HEK293 (cell line): ENCODE results near the gene TWF2.

Experiments
- CTCF ChIA-PET: fragments of 350-600 bp; formaldehyde crosslinking; extraction: SDS; loops from one replicate; lab custom pipeline; 2021; ENCODE audit warnings: antibody characterized with exemption; lab: Yijun Ruan, JAX
- POLR2A ChIA-PET: fragments of 300-600 bp; formaldehyde crosslinking; extraction: SDS; loops from one replicate; lab custom pipeline; 2020; ENCODE audit warnings: antibody characterized with exemption, inconsistent platforms; lab: Yijun Ruan, JAX
- H3K27ac ChIP-seq: fragments of 200-500 bp; sonication (Bioruptor generic); 2 replicates; pipeline ENCODE4 v1.5.1; 2014; ENCODE audit warnings: low read depth, low read length, control low read depth, inconsistent platforms; ENCODE audit errors: extremely low read depth
- H3K36me3 ChIP-seq, 2 experiments: fragments of 200-500 bp in 1 of 2; sonication (Bioruptor generic) in 1 of 2; 1 replicate in 1 of 2; 2 replicates in 1 of 2; pipeline ENCODE4 v1.5.1; 2014 to 2017; ENCODE audit warnings: inconsistent platforms in 2 of 2, low read length in 2 of 2; ENCODE audit not compliant: control insufficient read depth in 2 of 2, insufficient read depth in 1 of 2
- H3K4me1 ChIP-seq: fragments of 200-500 bp; sonication (Bioruptor generic); 2 replicates; pipeline ENCODE4 v1.5.1; 2014; ENCODE audit warnings: mild to moderate bottlenecking, low read length, inconsistent platforms; ENCODE audit not compliant: control insufficient read depth, insufficient read depth
- H3K4me3 ChIP-seq: 2 replicates; pipeline ENCODE4 v1.5.1; 2011; ENCODE audit warnings: low read depth, mild to moderate bottlenecking, control low read depth, low read length, moderate library complexity
- H3K9me3 ChIP-seq: fragments of 200-500 bp; sonication (Bioruptor generic); 2 replicates; pipeline ENCODE4 v1.5.1; 2014; ENCODE audit warnings: low read depth, low read length, inconsistent platforms; ENCODE audit not compliant: control insufficient read depth, insufficient read depth
- GLIS1 ChIP-seq: fragments of 450-650 bp; formaldehyde crosslinking; IDR thresholded peaks from 2 replicates; pipeline ENCODE4 v1.5.1; 2016; ENCODE audit warnings: missing biosample characterization, missing genetic modification characterization
- HOXD13 ChIP-seq: sonication (generic); formaldehyde crosslinking; IDR thresholded peaks from 2 replicates; pipeline ENCODE4 v1.8.0; 2022; ENCODE audit warnings: missing genetic modification reagents, borderline replicate concordance
- MEIS1 ChIP-seq: sonication (generic); formaldehyde crosslinking; IDR thresholded peaks from 2 replicates; pipeline ENCODE4 v1.8.1; 2022; ENCODE audit warnings: missing genetic modification reagents, mild to moderate bottlenecking, borderline replicate concordance
- MYNN ChIP-seq: fragments of 450-650 bp; formaldehyde crosslinking; IDR thresholded peaks from 2 replicates; pipeline ENCODE4 v1.5.1; 2016; ENCODE audit warnings: missing biosample characterization, missing genetic modification characterization, borderline replicate concordance
- REPIN1 ChIP-seq: fragments of 450-650 bp; formaldehyde crosslinking; IDR thresholded peaks from 2 replicates; pipeline ENCODE4 v1.5.1; 2017; ENCODE audit warnings: missing biosample characterization, missing genetic modification characterization, low read depth
- SP3 ChIP-seq: fragments of 450-650 bp; formaldehyde crosslinking; IDR thresholded peaks from 2 replicates; pipeline ENCODE4 v1.5.1; 2016; ENCODE audit warnings: missing biosample characterization, missing genetic modification characterization
- ZFP69B ChIP-seq: fragments of 450-650 bp; formaldehyde crosslinking; IDR thresholded peaks from 2 replicates; pipeline ENCODE4 v1.5.1; 2016; ENCODE audit warnings: missing biosample characterization, missing genetic modification characterization
- ZNF114 ChIP-seq: fragments of 450-650 bp; formaldehyde crosslinking; IDR thresholded peaks from 2 replicates; pipeline ENCODE4 v1.5.0; 2017; ENCODE audit warnings: missing biosample characterization, missing genetic modification characterization
- ZNF174 ChIP-seq: fragments of 450-650 bp; formaldehyde crosslinking; IDR thresholded peaks from 2 replicates; pipeline ENCODE4 v1.5.0; 2017; ENCODE audit warnings: missing biosample characterization, mild to moderate bottlenecking, missing genetic modification characterization
- ZNF48 ChIP-seq: fragments of 450-650 bp; formaldehyde crosslinking; IDR thresholded peaks from 2 replicates; pipeline ENCODE4 v1.5.1; 2016; ENCODE audit warnings: missing biosample characterization, missing genetic modification characterization
- ZNF558 ChIP-seq: fragments of 450-650 bp; formaldehyde crosslinking; IDR thresholded peaks from 2 replicates; pipeline ENCODE4 v1.5.1; 2016; ENCODE audit warnings: missing biosample characterization, missing genetic modification characterization
- ZNF654 ChIP-seq: fragments of 450-650 bp; formaldehyde crosslinking; IDR thresholded peaks from 2 replicates; pipeline ENCODE4 v1.5.1; 2016; ENCODE audit warnings: low read depth, missing biosample characterization, missing genetic modification characterization
- ZNF701 ChIP-seq: fragments of 450-650 bp; formaldehyde crosslinking; IDR thresholded peaks from 2 replicates; pipeline ENCODE4 v1.5.1; 2016; ENCODE audit warnings: missing biosample characterization, missing genetic modification characterization
- ZNF707 ChIP-seq: fragments of 450-650 bp; formaldehyde crosslinking; IDR thresholded peaks from 2 replicates; pipeline ENCODE4 v1.5.1; 2016; ENCODE audit warnings: missing biosample characterization, missing genetic modification characterization
- ZNF843 ChIP-seq: fragments of 450-650 bp; formaldehyde crosslinking; IDR thresholded peaks from 2 replicates; pipeline ENCODE4 v1.5.1; 2016; ENCODE audit warnings: missing biosample characterization, missing genetic modification characterization
- TF ChIP-seq, protein P1 (sequence below): fragments of 450-650 bp; formaldehyde crosslinking; IDR thresholded peaks from 2 replicates; pipeline ENCODE4 v1.5.1; 2016; ENCODE audit warnings: missing biosample characterization, missing genetic modification characterization, borderline replicate concordance
- TF ChIP-seq, protein P2 (sequence below): fragments of 450-650 bp; formaldehyde crosslinking; IDR thresholded peaks from 2 replicates; pipeline ENCODE4 v1.5.1; 2016; ENCODE audit warnings: missing biosample characterization, missing genetic modification characterization
- TF ChIP-seq, protein P3 (sequence below): fragments of 450-650 bp; formaldehyde crosslinking; IDR thresholded peaks from 2 replicates; pipeline ENCODE4 v1.5.1; 2016; ENCODE audit warnings: missing biosample characterization, missing genetic modification characterization
- TF ChIP-seq, protein P4 (sequence below): fragments of 450-650 bp; formaldehyde crosslinking; IDR thresholded peaks from 2 replicates; pipeline ENCODE4 v1.5.1; 2016; ENCODE audit warnings: missing biosample characterization, missing genetic modification characterization
- TF ChIP-seq, protein P5 (sequence below): fragments of 450-650 bp; formaldehyde crosslinking; IDR thresholded peaks from 2 replicates; pipeline ENCODE4 v1.5.1; 2016; ENCODE audit warnings: missing biosample characterization, missing genetic modification characterization

The TWF2 gene

DNA sequence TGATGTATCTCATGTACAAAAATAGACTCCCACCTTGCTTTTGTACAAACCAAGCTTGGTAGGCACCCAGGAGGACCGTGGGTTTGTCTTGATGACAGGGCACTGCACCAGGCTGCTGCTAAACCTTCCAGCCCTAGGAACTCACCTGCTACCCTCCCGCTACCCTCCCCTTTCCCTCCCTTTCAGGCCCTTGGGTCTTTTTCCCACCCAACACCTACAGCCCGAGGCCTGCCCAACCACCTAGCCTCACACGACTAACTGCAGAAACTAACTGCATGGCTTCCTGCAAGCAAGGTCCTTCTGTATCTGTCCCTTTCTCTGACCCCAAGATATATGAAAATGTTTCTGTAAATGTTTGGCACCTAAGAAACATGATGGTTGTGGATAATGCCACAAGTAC is 17.7 kb upstream of the TWF2 start (continued):
- TF ChIP-seq, protein P1, sequence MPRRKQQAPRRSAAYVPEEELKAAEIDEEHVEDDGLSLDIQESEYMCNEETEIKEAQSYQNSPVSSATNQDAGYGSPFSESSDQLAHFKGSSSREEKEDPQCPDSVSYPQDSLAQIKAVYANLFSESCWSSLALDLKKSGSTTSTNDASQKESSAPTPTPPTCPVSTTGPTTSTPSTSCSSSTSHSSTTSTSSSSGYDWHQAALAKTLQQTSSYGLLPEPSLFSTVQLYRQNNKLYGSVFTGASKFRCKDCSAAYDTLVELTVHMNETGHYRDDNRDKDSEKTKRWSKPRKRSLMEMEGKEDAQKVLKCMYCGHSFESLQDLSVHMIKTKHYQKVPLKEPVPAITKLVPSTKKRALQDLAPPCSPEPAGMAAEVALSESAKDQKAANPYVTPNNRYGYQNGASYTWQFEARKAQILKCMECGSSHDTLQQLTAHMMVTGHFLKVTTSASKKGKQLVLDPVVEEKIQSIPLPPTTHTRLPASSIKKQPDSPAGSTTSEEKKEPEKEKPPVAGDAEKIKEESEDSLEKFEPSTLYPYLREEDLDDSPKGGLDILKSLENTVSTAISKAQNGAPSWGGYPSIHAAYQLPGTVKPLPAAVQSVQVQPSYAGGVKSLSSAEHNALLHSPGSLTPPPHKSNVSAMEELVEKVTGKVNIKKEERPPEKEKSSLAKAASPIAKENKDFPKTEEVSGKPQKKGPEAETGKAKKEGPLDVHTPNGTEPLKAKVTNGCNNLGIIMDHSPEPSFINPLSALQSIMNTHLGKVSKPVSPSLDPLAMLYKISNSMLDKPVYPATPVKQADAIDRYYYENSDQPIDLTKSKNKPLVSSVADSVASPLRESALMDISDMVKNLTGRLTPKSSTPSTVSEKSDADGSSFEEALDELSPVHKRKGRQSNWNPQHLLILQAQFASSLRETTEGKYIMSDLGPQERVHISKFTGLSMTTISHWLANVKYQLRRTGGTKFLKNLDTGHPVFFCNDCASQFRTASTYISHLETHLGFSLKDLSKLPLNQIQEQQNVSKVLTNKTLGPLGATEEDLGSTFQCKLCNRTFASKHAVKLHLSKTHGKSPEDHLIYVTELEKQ (tag by site-specific recombination): no peak
- TF ChIP-seq ZNF114 (tag by site-specific recombination): no peak
- TF ChIP-seq, protein P2, sequence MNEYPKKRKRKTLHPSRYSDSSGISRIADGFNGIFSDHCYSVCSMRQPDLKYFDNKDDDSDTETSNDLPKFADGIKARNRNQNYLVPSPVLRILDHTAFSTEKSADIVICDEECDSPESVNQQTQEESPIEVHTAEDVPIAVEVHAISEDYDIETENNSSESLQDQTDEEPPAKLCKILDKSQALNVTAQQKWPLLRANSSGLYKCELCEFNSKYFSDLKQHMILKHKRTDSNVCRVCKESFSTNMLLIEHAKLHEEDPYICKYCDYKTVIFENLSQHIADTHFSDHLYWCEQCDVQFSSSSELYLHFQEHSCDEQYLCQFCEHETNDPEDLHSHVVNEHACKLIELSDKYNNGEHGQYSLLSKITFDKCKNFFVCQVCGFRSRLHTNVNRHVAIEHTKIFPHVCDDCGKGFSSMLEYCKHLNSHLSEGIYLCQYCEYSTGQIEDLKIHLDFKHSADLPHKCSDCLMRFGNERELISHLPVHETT (tag by site-specific recombination): no peak
- TF ChIP-seq, protein P3, sequence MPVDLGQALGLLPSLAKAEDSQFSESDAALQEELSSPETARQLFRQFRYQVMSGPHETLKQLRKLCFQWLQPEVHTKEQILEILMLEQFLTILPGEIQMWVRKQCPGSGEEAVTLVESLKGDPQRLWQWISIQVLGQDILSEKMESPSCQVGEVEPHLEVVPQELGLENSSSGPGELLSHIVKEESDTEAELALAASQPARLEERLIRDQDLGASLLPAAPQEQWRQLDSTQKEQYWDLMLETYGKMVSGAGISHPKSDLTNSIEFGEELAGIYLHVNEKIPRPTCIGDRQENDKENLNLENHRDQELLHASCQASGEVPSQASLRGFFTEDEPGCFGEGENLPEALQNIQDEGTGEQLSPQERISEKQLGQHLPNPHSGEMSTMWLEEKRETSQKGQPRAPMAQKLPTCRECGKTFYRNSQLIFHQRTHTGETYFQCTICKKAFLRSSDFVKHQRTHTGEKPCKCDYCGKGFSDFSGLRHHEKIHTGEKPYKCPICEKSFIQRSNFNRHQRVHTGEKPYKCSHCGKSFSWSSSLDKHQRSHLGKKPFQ (tag by site-specific recombination): no peak
- TF ChIP-seq, all 188 proteins: peak for 0

DNA sequence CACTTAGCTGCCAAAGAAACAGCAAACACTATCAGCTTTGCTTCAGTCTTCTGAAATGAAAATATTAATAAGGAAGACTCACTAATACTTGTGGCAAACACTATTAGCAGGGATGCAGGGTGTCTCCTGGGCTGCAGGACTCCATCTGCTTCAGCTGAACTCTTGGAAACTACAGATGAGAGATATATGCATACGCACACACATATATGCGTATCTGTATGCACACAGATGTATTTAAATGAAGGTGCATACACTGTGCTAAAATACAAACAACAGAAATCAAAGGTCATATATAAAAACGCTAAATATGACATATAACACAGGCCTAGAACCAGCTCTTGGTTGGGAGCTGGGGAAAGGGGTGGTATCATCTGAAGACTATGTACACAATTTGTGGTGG is 17.2 kb upstream of the TWF2 start:
- POLR2A ChIA-PET: interaction anchor here (0.5 kb wide), 1 partner anchor 31 kb away, joined by 3 read pairs; no protein-coding TSS in a partner anchor
- CTCF ChIA-PET: no interaction called here
- Histone ChIP-seq H3K4me3 (no peak overlapping the region), H3K27ac (no peak overlapping the region), H3K36me3 (peaks cover 16 to 95% of the 10 kb centered on the region in 2 experiments; a peak in 2 of 3 replicates), H3K4me1 (no peaks in the 10 kb centered on the region), H3K9me3 (no peaks in the 10 kb centered on the region)
- no peak for TF ChIP-seq ZNF843 (tag by site-specific recombination)
- TF ChIP-seq ZFP69B: no peak
- no peak for TF ChIP-seq ZNF701 (tag by site-specific recombination)
- no peak for TF ChIP-seq ZNF48 (tag by site-specific recombination)
- TF ChIP-seq SP3 (tag by site-specific recombination): no peak
- no peak for TF ChIP-seq GLIS1 (tag by site-specific recombination)
- TF ChIP-seq ZNF707 (tag by site-specific recombination): no peak
- no peak for TF ChIP-seq ZNF558
- TF ChIP-seq, protein P4, sequence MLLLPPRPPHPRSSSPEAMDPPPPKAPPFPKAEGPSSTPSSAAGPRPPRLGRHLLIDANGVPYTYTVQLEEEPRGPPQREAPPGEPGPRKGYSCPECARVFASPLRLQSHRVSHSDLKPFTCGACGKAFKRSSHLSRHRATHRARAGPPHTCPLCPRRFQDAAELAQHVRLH (tag by site-specific recombination): no peak
- no peak for TF ChIP-seq ZNF654 (tag by site-specific recombination)
- TF ChIP-seq MEIS1 (CRISPR knock-in tag): no peak
- TF ChIP-seq MYNN (tag by site-specific recombination): no peak
- no peak for TF ChIP-seq REPIN1 (tag by site-specific recombination)
- no peak for TF ChIP-seq HOXD13
- TF ChIP-seq, protein P5, sequence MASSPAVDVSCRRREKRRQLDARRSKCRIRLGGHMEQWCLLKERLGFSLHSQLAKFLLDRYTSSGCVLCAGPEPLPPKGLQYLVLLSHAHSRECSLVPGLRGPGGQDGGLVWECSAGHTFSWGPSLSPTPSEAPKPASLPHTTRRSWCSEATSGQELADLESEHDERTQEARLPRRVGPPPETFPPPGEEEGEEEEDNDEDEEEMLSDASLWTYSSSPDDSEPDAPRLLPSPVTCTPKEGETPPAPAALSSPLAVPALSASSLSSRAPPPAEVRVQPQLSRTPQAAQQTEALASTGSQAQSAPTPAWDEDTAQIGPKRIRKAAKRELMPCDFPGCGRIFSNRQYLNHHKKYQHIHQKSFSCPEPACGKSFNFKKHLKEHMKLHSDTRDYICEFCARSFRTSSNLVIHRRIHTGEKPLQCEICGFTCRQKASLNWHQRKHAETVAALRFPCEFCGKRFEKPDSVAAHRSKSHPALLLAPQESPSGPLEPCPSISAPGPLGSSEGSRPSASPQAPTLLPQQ (tag by site-specific recombination): no peak
- TF ChIP-seq ZNF174 (tag by site-specific recombination): no peak
